Activated CD4-positive, CD25-positive, alpha-beta regulatory T cell (primary cell): ENCODE measurements around the gene TNIK.

Experiments
- DNase-seq, 4 experiments: peaks; one replicate each; lab custom pipeline; 2025; lab: John Stamatoyannopoulos, UW

The TNIK gene

GRCh38 chr3:171459942-171460724 is at the start of gene TNIK:
Gene TNIK, minus strand, starts transcription at chr3:171460405. Its CDS starts 342 bp downstream, at chr3:171460063.
- peak; percentile 76 to 85 (median 84) for DNase-seq

GRCh38 chr3:171508676-171509075 is 48.5 kb upstream of the TNIK start:
- DNase-seq, result no peak

GRCh38 chr3:171508206-171508605 is 48.0 kb upstream of the TNIK start:
- DNase-seq, result no peak

GRCh38 chr3:171506743-171507319 is 46.6 kb upstream of the TNIK start:
- no peak for DNase-seq

GRCh38 chr3:171505822-171506333 is 45.7 kb upstream of the TNIK start:
- DNase-seq, result no peak

- no peak for DNase-seq
Observed at GRCh38 chr3:171504376-171504775, 44.2 kb upstream of the TNIK start.

- no peak for DNase-seq
Observed at GRCh38 chr3:171503817-171504216, 43.6 kb upstream of the TNIK start.

GRCh38 chr3:171498921-171499320 is 38.7 kb upstream of the TNIK start:
- no peak for DNase-seq

- no peak for DNase-seq
Observed at GRCh38 chr3:171497468-171497867, 37.3 kb upstream of the TNIK start.

- DNase-seq, result no peak
Observed at GRCh38 chr3:171495413-171495812, 35.2 kb upstream of the TNIK start.

GRCh38 chr3:171494457-171495109 is 34.4 kb upstream of the TNIK start:
- no peak for DNase-seq

- no peak for DNase-seq
Observed at GRCh38 chr3:171491361-171491760, 31.2 kb upstream of the TNIK start.

- no peak for DNase-seq
Observed at GRCh38 chr3:171490901-171491300, 30.7 kb upstream of the TNIK start.

- DNase-seq, result no peak
Observed at GRCh38 chr3:171489348-171489747, 29.1 kb upstream of the TNIK start.

- no peak for DNase-seq
Observed at GRCh38 chr3:171488479-171488878, 28.3 kb upstream of the TNIK start.

GRCh38 chr3:171487382-171487781 is 27.2 kb upstream of the TNIK start:
- DNase-seq, result no peak

GRCh38 chr3:171485338-171485737 is 25.1 kb upstream of the TNIK start:
- DNase-seq, result no peak

- DNase-seq, result no peak
Observed at GRCh38 chr3:171481011-171481410, 20.8 kb upstream of the TNIK start.

- no peak for DNase-seq
Observed at GRCh38 chr3:171480526-171480925, 20.3 kb upstream of the TNIK start.

- no peak for DNase-seq
Observed at GRCh38 chr3:171476532-171477102, 16.4 kb upstream of the TNIK start.

- no peak for DNase-seq
Observed at GRCh38 chr3:171472552-171472951, 12.3 kb upstream of the TNIK start.

GRCh38 chr3:171470714-171471227 is 10.6 kb upstream of the TNIK start:
- no peak for DNase-seq
